Head of caudate nucleus (tissue), 42 donors: Measurements from ENCODE around the gene TPRX2.
"Not testable (repeated sequence)": the region's sequence is repeated elsewhere in the genome, so short reads cannot be mapped to it uniquely, and the experiment has no call there.

Experiments
- DNase-seq, 42 donors: peaks; one replicate each; pipeline versions ENCODE4 v3.0.0 to v3.0.0-alpha.2; 2020 to 2021; ENCODE audit warnings: mixed read lengths in 7 of 42
- intact Hi-C: fragments of 100-400 bp; cut with DNase I; formaldehyde crosslinking; loops from one replicate; pipeline ENCODE4 v1.15.0; 2022

TPRX2 gene

GRCh38 chr19:47858646-47859285, at the start of gene TPRX2:
TPRX2 (plus strand) TSS chr19:47859235; CDS start chr19:47859247, 12 bp downstream.
- DNase-seq, intact Hi-C loops: not testable (repeated sequence)

GRCh38 chr19:47813304-47813994, 45.6 kb upstream of the TPRX2 start:
- peak in 41 of 42 donors; percentile 7 to 86 (median 62) for DNase-seq
- intact Hi-C loops, result no loop called here

- DNase-seq, result no peak
These were observed 45.1 kb upstream of the TPRX2 start for GRCh38 chr19:47813995-47814328.

GRCh38 chr19:47816270-47816669, 42.8 kb upstream of the TPRX2 start:
- DNase-seq, intact Hi-C loops: not testable (repeated sequence)

More at GRCh38 chr19:47813995-47814328, 45.1 kb upstream of the TPRX2 start:
- intact Hi-C loops, result no loop called here

- intact Hi-C loops, DNase-seq: not testable (repeated sequence)
These were observed 40.8 kb upstream of the TPRX2 start for GRCh38 chr19:47818221-47818620.

GRCh38 chr19:47819858-47820257, 39.2 kb upstream of the TPRX2 start:
- intact Hi-C loops, result no loop called here
- no peak for DNase-seq

- no peak for DNase-seq
- intact Hi-C loops, result no loop called here
These were observed 38.6 kb upstream of the TPRX2 start for GRCh38 chr19:47820410-47820809.

GRCh38 chr19:47821460-47822020, 37.5 kb upstream of the TPRX2 start, which contains the start of gene CRX:
CRX (plus strand) TSS chr19:47821937; CDS start chr19:47834444, 12,507 bp downstream.
- intact Hi-C loops, result no loop called here
- no peak for DNase-seq

GRCh38 chr19:47824396-47824795, 34.6 kb upstream of the TPRX2 start:
- no peak for DNase-seq
- intact Hi-C loops, result no loop called here

- intact Hi-C loops, result no loop called here
- no peak for DNase-seq
These were observed 32.2 kb upstream of the TPRX2 start for GRCh38 chr19:47826800-47827199.

- no peak for DNase-seq
- intact Hi-C loops, result no loop called here
These were observed 26.3 kb upstream of the TPRX2 start for GRCh38 chr19:47832723-47833122.

- no peak for DNase-seq
- intact Hi-C loops, result no loop called here
These were observed 23.0 kb upstream of the TPRX2 start for GRCh38 chr19:47836038-47836437.

- no peak for DNase-seq
- intact Hi-C loops, result no loop called here
These were observed 19.6 kb upstream of the TPRX2 start for GRCh38 chr19:47839411-47839810.

GRCh38 chr19:47839913-47840312, 19.1 kb upstream of the TPRX2 start:
- intact Hi-C loops, result no loop called here
- no peak for DNase-seq

- intact Hi-C loops, result no loop called here
- DNase-seq, result no peak
These were observed 16.1 kb upstream of the TPRX2 start for GRCh38 chr19:47842941-47843340.

GRCh38 chr19:47848425-47848822, 10.6 kb upstream of the TPRX2 start:
- DNase-seq, result no peak
- intact Hi-C loops, result no loop called here

- peak in 6 of 42 donors; percentile 7 to 49 (median 22) for DNase-seq
- intact Hi-C loops, result no loop called here
These were observed 10.1 kb upstream of the TPRX2 start for GRCh38 chr19:47848823-47849473.

- no peak for DNase-seq
- intact Hi-C loops, result no loop called here
These were observed 6.0 kb upstream of the TPRX2 start for GRCh38 chr19:47853003-47853402.

GRCh38 chr19:47854459-47854858, 4.6 kb upstream of the TPRX2 start:
- DNase-seq, result no peak
- intact Hi-C loops, result no loop called here

GRCh38 chr19:47858231-47858630, 804 bp upstream of the TPRX2 start:
- intact Hi-C loops, DNase-seq: not testable (repeated sequence)
